ENCODE measurements around the gene MRLN.

- no peak for TF ChIP-seq ELF4 (IDR thresholded peaks at IDR 0.05)
- no peak for TF ChIP-seq SP1 (IDR thresholded peaks at IDR 0.05)
- TF ChIP-seq LEF1 (IDR thresholded peaks at IDR 0.05; ENCODE audit: borderline replicate concordance) = no peak
- no peak for TF ChIP-seq ARNT (IDR thresholded peaks at IDR 0.05)
- TF ChIP-seq SUZ12 (IDR thresholded peaks at IDR 0.05) = no peak
- no peak for TF ChIP-seq HDGF (IDR thresholded peaks at IDR 0.05; ENCODE audit: borderline replicate concordance)
- TF ChIP-seq FOXM1 (IDR thresholded peaks at IDR 0.05; ENCODE audit: borderline replicate concordance) = no peak
- TF ChIP-seq ZNF384 (IDR thresholded peaks at IDR 0.05) = no peak
Measured at GRCh38 chr10:59741048-59741447, 12.2 kb downstream of the MRLN start.
